Liver (tissue), 3 donors: ENCODE data around the gene OR2AJ1.

Experiments
- FOXA1 ChIP-seq: IDR thresholded peaks from 2 replicates; pipeline ENCODE4 v1.6.1; 2016; ENCODE audit warnings: antibody characterized with exemption
- GABPA ChIP-seq, 2 donors: IDR thresholded peaks in 1 of 2; conservative IDR thresholded peaks in 1 of 2; 2 replicates each; pipeline ENCODE4 v1.6.1; 2016; ENCODE audit warnings: antibody characterized with exemption in 2 of 2, mild to moderate bottlenecking in 1 of 2, moderate library complexity in 1 of 2
- TF ChIP-seq, protein P1 (sequence below): fragments of 150-350 bp; IDR thresholded peaks from 2 replicates; pipeline ENCODE4 v1.5.1; 2017; ENCODE audit warnings: improper control_type of control experiment, low read depth, low read length; ENCODE audit not compliant: missing input control
- TF ChIP-seq, protein P2 (sequence below): IDR thresholded peaks from 2 replicates; pipeline ENCODE4 v1.6.1; 2016; ENCODE audit warnings: antibody characterized with exemption
- TF ChIP-seq, protein P3 (sequence below): IDR thresholded peaks from 2 replicates; pipeline ENCODE4 v1.6.1; 2016; ENCODE audit warnings: antibody characterized with exemption
- donor health status: healthy.
- donor health status: healthy.

DNA sequence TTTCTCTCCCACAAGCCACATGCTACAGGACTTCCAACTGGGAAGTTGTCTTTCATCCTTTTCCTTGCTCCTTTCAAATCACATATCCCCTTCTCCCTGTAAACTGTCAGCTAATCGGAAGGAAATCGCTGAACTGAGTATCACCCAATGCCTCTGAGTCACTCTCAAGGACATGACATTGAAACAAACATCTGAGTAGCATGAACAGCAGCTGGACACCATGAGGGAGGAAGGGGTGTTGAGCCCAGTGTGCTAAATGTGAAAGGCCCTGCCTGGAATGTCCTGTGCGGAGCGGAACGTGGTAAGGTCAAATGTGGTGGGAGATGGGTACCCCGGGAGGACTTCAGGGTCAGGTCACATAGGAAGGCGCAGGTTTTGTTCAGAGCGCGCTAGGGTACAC lies at the start of gene OR2AJ1:
- TF ChIP-seq GABPA (IDR thresholded peaks at IDR 0.05 in 1 of 2, conservative IDR thresholded peaks at IDR 0.05 in 1 of 2) (no peak), FOXA1 (no peak)
- TF ChIP-seq, protein P1, sequence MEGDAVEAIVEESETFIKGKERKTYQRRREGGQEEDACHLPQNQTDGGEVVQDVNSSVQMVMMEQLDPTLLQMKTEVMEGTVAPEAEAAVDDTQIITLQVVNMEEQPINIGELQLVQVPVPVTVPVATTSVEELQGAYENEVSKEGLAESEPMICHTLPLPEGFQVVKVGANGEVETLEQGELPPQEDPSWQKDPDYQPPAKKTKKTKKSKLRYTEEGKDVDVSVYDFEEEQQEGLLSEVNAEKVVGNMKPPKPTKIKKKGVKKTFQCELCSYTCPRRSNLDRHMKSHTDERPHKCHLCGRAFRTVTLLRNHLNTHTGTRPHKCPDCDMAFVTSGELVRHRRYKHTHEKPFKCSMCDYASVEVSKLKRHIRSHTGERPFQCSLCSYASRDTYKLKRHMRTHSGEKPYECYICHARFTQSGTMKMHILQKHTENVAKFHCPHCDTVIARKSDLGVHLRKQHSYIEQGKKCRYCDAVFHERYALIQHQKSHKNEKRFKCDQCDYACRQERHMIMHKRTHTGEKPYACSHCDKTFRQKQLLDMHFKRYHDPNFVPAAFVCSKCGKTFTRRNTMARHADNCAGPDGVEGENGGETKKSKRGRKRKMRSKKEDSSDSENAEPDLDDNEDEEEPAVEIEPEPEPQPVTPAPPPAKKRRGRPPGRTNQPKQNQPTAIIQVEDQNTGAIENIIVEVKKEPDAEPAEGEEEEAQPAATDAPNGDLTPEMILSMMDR: no peak
- TF ChIP-seq, protein P2, sequence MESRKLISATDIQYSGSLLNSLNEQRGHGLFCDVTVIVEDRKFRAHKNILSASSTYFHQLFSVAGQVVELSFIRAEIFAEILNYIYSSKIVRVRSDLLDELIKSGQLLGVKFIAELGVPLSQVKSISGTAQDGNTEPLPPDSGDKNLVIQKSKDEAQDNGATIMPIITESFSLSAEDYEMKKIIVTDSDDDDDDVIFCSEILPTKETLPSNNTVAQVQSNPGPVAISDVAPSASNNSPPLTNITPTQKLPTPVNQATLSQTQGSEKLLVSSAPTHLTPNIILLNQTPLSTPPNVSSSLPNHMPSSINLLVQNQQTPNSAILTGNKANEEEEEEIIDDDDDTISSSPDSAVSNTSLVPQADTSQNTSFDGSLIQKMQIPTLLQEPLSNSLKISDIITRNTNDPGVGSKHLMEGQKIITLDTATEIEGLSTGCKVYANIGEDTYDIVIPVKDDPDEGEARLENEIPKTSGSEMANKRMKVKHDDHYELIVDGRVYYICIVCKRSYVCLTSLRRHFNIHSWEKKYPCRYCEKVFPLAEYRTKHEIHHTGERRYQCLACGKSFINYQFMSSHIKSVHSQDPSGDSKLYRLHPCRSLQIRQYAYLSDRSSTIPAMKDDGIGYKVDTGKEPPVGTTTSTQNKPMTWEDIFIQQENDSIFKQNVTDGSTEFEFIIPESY: no peak
- TF ChIP-seq, protein P3, sequence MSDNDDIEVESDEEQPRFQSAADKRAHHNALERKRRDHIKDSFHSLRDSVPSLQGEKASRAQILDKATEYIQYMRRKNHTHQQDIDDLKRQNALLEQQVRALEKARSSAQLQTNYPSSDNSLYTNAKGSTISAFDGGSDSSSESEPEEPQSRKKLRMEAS: no peak
